ENCODE data around the gene CALM3. TPM values are rescaled to one million over a fixed set of nuclear protein-coding genes. Genes with fewer than 3 reads are reported as not detected.

Gene CALM3
- polyA plus RNA-seq, 1 donor from 2014 or later = 630 TPM

- H3K4me2 ChIP-seq (ENCODE audit: low read length) = peak overlapping the region; percentile 77
- H3K4me3 ChIP-seq (ENCODE audit: low read length) = peak overlapping the region; percentile 81
- TF ChIP-seq REST (IDR thresholded peaks at IDR 0.05; ENCODE audit: borderline replicate concordance) (no peak), TAF1 (IDR thresholded peaks at IDR 0.05; ENCODE audit: low read depth) (peak; percentile 48), SMC3 (conservative IDR thresholded peaks at IDR 0.05; ENCODE audit: poor library complexity) (no peak), EP300 (conservative IDR thresholded peaks at IDR 0.05; ENCODE audit: poor library complexity, severe bottlenecking) (no peak), MXI1 (conservative IDR thresholded peaks at IDR 0.05; ENCODE audit: poor library complexity, severe bottlenecking) (peak; percentile 34), EZH2 (IDR thresholded peaks at IDR 0.05; ENCODE audit: borderline replicate concordance, insufficient read depth, low read length, poor library complexity, severe bottlenecking) (no peak), CTCF (IDR thresholded peaks at IDR 0.05; ENCODE audit: poor library complexity, severe bottlenecking) (no peak), POLR2AphosphoS5 (IDR thresholded peaks at IDR 0.05) (peak; percentile 26), RAD21 (conservative IDR thresholded peaks at IDR 0.05) (no peak)
- peaks cover 41% of the 10 kb centered on the region for H4K20me1 ChIP-seq (ENCODE audit: insufficient read depth)
- no peak overlapping the region for H2AFZ ChIP-seq (ENCODE audit: low read depth, low read length)
- no peaks in the 10 kb centered on the region for H3K9me2 ChIP-seq (ENCODE audit: insufficient read depth, low read length)
- H3K36me3 ChIP-seq (ENCODE audit: insufficient read depth, low read length) = no peaks in the 10 kb centered on the region
- no peaks in the 10 kb centered on the region for H3K27me3 ChIP-seq (ENCODE audit: insufficient read depth, low read depth, low read length)
- H3K9ac ChIP-seq (ENCODE audit: low read length) = peak overlapping the region; percentile 98
- peak overlapping the region; percentile 99 for H3K27ac ChIP-seq (ENCODE audit: low read length)
- H3F3A ChIP-seq (ENCODE audit: insufficient read depth, low read length, poor library complexity, severe bottlenecking) = no peaks in the 10 kb centered on the region
- H3K9me3 ChIP-seq (ENCODE audit: low read length) = no peaks in the 10 kb centered on the region
- peaks cover 47% of the 10 kb centered on the region for H3K79me2 ChIP-seq (replicated peaks; ENCODE audit: insufficient read depth, low read length)
Observed at GRCh38 chr19:46602392-46603194, 1.5 kb downstream of the CALM3 start.

- Histone ChIP-seq H3K9me2 (ENCODE audit: insufficient read depth, low read length) (no peaks in the 10 kb centered on the region), H3K27ac (ENCODE audit: low read length) (peak overlapping the region; percentile 99), H3K9ac (ENCODE audit: low read length) (peak overlapping the region; percentile 98), H3K27me3 (ENCODE audit: insufficient read depth, low read depth, low read length) (no peaks in the 10 kb centered on the region), H3K9me3 (ENCODE audit: low read length) (no peaks in the 10 kb centered on the region), H3F3A (ENCODE audit: insufficient read depth, low read length, poor library complexity, severe bottlenecking) (no peaks in the 10 kb centered on the region), H2AFZ (ENCODE audit: low read depth, low read length) (no peak overlapping the region), H3K4me3 (ENCODE audit: low read length) (peak overlapping the region; percentile 81), H3K79me2 (replicated peaks; ENCODE audit: insufficient read depth, low read length) (peaks cover 47% of the 10 kb centered on the region), H3K4me2 (ENCODE audit: low read length) (peak overlapping the region; percentile 77), H4K20me1 (ENCODE audit: insufficient read depth) (peaks cover 41% of the 10 kb centered on the region), H3K36me3 (ENCODE audit: insufficient read depth, low read length) (no peaks in the 10 kb centered on the region)
- TF ChIP-seq RAD21 (conservative IDR thresholded peaks at IDR 0.05) (no peak), TAF1 (IDR thresholded peaks at IDR 0.05; ENCODE audit: low read depth) (no peak), CTCF (IDR thresholded peaks at IDR 0.05; ENCODE audit: poor library complexity, severe bottlenecking) (no peak), EZH2 (IDR thresholded peaks at IDR 0.05; ENCODE audit: borderline replicate concordance, insufficient read depth, low read length, poor library complexity, severe bottlenecking) (no peak), MXI1 (conservative IDR thresholded peaks at IDR 0.05; ENCODE audit: poor library complexity, severe bottlenecking) (no peak), SMC3 (conservative IDR thresholded peaks at IDR 0.05; ENCODE audit: poor library complexity) (no peak), POLR2AphosphoS5 (IDR thresholded peaks at IDR 0.05) (no peak), REST (IDR thresholded peaks at IDR 0.05; ENCODE audit: borderline replicate concordance) (no peak), EP300 (conservative IDR thresholded peaks at IDR 0.05; ENCODE audit: poor library complexity, severe bottlenecking) (no peak)
Observed at GRCh38 chr19:46603195-46603637, 2.1 kb downstream of the CALM3 start.
